Left lung (tissue), 10 donors: ENCODE results near the gene CDH1. TPM values are rescaled to one million over a fixed set of nuclear protein-coding genes. Genes with fewer than 3 reads are reported as not detected.
"Not testable (repeated sequence)": the region's sequence is repeated elsewhere in the genome, so short reads cannot be mapped to it uniquely, and the experiment has no call there.

Experiments used
- ATAC-seq: fragments of 200-7000 bp; cut with Tn5 transposase; one replicate; pipeline ENCODE4 v1.9.1; 2020; ENCODE audit warnings: moderate library complexity
- DNase-seq, 4 donors: peaks; one replicate each; pipeline ENCODE4 v3.0.0-alpha.2; 2013 to 2020
- H3K27ac ChIP-seq, 2 donors: fragments of 200-600 bp; sonication (generic) in 1 of 2; one replicate each; pipeline versions ENCODE4 v1.5.0 to v1.8.0; 2020 to 2021
- H3K27me3 ChIP-seq, 2 donors: fragments of 200-600 bp; sonication (generic) in 1 of 2; one replicate each; pipeline versions ENCODE4 v1.5.0 to v1.8.0; 2020 to 2021
- H3K36me3 ChIP-seq, 2 donors: fragments of 200-600 bp; sonication (generic) in 1 of 2; one replicate each; pipeline versions ENCODE4 v1.5.0 to v1.8.0; 2020 to 2021
- H3K4me1 ChIP-seq, 2 donors: fragments of 200-600 bp; one replicate each; pipeline ENCODE4 v1.8.0; 2021
- H3K4me3 ChIP-seq, 2 donors: fragments of 200-600 bp; sonication (generic) in 1 of 2; one replicate each; pipeline versions ENCODE4 v1.5.0 to v1.8.0; 2020 to 2021; ENCODE audit warnings: mild to moderate bottlenecking in 1 of 2
- H3K9me3 ChIP-seq, 2 donors: fragments of 200-600 bp; sonication (generic) in 1 of 2; one replicate each; pipeline versions ENCODE4 v1.5.0 to v1.8.0; 2020 to 2021
- intact Hi-C, 2 donors: fragments of 100-400 bp; cut with DNase I; formaldehyde crosslinking; loops; one replicate each; pipeline versions ENCODE4 v1.11.2 to v1.14.2; 2022
- polyA plus RNA-seq, 6 donors: library from polyadenylated mRNA; unstranded; fragments of 120-200 nt; gene quantifications; one replicate each; pipeline ENCODE4 v1.2.1, GENCODE V29; 2013; ENCODE audit not compliant: insufficient read length in 6 of 6
- total RNA-seq, 2 donors: library from RNA; stranded (reverse); fragmentation: NEBNext Ultra II Directional; extraction: Animal tissue kit (Norgen Biotek cat#: 25700); gene quantifications; one replicate each; pipeline ENCODE4 v1.2.1, GENCODE V29; 2021
- TF ChIP-seq, protein P1 (sequence below), 2 donors: fragments of 200-600 bp; sonication (generic) in 1 of 2; IDR thresholded peaks; one replicate each; pipeline versions ENCODE4 v1.5.0 to v1.8.0; 2021; ENCODE audit warnings: antibody characterized with exemption in 2 of 2
- donor health status: DM: no; HTN: yes; CAD: no.
- donor health status: DM: no; HTN: no; CAD: no.

The CDH1 gene
- total and polyA plus RNA-seq, 8 donors, result 123 to 292 (median 164) TPM

DNA sequence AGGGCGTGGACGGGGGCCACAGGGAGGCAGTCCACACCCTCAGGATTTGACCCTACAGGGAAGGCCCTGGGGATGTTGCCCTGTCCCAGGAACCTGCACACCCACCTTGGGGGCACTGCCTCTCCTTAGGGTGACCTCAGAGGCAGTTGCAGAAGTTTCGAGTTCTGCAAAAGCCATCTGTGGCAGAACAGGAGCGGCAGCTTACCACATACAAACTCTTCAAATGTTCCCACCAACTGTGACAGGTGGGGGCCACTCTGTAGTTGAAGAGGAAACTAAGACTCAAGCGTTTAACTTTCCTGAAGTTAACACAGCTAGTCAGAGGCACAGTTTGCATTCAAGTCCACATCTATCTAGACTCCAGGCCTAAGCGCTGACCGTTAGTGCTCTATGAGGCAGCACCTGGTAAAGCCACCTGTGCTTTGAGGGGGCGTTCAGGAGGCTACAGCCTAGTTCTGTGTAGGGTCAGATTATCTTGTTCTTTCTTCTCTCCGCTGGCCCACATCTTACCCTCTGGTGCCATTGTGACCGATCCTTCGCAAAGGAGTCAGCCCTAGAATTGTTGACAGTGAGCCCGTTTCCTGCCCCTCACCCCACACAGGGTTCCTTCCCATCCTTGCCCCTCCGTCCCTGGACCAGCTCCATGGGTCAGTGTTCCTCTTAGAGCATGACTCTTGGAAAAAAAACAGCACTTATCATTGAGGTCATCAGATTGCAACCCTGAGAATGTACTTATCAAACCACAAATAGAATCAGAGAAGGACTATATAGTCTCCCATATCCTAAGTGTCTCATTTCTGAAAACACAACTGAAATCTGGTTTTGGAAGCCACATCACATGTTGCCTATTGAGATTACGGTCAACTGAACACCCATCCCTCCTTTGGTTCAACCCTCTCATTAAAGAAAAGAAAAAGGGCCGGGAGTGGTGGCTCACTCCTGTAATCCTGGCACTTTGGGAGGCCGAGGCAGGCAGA is 45.4 kb downstream of the CDH1 start:
- TF ChIP-seq, protein P1, sequence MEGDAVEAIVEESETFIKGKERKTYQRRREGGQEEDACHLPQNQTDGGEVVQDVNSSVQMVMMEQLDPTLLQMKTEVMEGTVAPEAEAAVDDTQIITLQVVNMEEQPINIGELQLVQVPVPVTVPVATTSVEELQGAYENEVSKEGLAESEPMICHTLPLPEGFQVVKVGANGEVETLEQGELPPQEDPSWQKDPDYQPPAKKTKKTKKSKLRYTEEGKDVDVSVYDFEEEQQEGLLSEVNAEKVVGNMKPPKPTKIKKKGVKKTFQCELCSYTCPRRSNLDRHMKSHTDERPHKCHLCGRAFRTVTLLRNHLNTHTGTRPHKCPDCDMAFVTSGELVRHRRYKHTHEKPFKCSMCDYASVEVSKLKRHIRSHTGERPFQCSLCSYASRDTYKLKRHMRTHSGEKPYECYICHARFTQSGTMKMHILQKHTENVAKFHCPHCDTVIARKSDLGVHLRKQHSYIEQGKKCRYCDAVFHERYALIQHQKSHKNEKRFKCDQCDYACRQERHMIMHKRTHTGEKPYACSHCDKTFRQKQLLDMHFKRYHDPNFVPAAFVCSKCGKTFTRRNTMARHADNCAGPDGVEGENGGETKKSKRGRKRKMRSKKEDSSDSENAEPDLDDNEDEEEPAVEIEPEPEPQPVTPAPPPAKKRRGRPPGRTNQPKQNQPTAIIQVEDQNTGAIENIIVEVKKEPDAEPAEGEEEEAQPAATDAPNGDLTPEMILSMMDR (IDR thresholded peaks at IDR 0.05), result no peak
- ATAC-seq (peak; percentile 16), DNase-seq (no peak)
- H3K27me3 ChIP-seq, result no peaks in the 10 kb centered on the region
- H3K36me3 ChIP-seq, result no peaks in the 10 kb centered on the region
- intact Hi-C loops, result no loop called here
- no peak overlapping the region for H3K4me3 ChIP-seq
- no peak overlapping the region for H3K27ac ChIP-seq
- H3K9me3 ChIP-seq, result no peaks in the 10 kb centered on the region
- H3K4me1 ChIP-seq, result peaks cover 3 to 26% of the 10 kb centered on the region in 2 donors

DNA sequence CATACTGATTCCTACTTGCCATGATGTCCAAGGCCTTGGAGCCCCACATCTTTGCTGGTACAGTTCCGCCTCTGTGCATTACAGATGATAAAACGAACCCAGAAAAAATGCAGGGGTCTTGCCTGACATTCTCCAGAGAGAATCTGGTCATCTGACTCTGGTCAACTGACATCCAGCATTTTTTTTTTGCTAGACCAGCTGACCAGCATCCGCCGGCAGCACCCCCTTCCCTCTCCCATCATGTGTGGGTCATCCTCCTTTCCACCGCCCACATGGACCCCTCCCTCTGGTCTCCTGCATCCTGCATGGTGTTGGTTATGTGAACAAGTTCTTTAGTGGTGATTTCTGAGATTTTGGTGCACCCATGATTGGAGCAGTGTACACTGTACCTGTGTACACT is 47.1 kb downstream of the CDH1 start:
- H3K27ac ChIP-seq, result no peak overlapping the region
- H3K36me3 ChIP-seq, result no peaks in the 10 kb centered on the region
- no peak overlapping the region for H3K4me3 ChIP-seq
- no peaks in the 10 kb centered on the region for H3K27me3 ChIP-seq
- intact Hi-C loops, result no loop called here
- ATAC-seq (no peak), DNase-seq (no peak)
- TF ChIP-seq, protein P1 (IDR thresholded peaks at IDR 0.05), result no peak
- H3K4me1 ChIP-seq, result peaks cover 2 to 23% of the 10 kb centered on the region in 2 donors
- no peaks in the 10 kb centered on the region for H3K9me3 ChIP-seq

DNA sequence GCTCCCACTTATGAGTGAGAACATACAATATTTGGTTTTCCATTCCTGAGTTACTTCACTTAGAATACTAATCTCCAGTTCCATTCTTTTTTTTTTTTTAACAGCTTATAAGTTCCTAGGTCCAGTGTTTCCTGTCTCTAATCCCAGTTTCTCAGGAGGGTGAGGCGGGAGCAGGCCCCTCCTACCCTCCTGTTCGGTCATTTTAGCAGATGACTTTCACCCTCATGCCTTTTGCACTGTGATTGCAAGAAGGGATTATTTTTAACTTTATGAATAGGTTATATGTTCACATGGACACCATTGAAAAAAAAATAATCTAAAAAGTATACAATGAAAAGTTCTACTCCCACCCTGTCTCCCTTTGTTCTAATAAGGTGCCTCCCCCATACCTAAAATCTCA is 47.6 kb downstream of the CDH1 start:
- intact Hi-C loops, result no loop called here
- Histone ChIP-seq H3K4me3 (no peak overlapping the region), H3K4me1 (peaks cover 0 to 28% of the 10 kb centered on the region in 2 donors), H3K27me3 (no peaks in the 10 kb centered on the region), H3K36me3 (no peaks in the 10 kb centered on the region), H3K27ac (no peak overlapping the region), H3K9me3 (no peaks in the 10 kb centered on the region)
- no peak for ATAC-seq
- TF ChIP-seq, protein P1 (IDR thresholded peaks at IDR 0.05), result no peak
- DNase-seq, result no peak

DNA sequence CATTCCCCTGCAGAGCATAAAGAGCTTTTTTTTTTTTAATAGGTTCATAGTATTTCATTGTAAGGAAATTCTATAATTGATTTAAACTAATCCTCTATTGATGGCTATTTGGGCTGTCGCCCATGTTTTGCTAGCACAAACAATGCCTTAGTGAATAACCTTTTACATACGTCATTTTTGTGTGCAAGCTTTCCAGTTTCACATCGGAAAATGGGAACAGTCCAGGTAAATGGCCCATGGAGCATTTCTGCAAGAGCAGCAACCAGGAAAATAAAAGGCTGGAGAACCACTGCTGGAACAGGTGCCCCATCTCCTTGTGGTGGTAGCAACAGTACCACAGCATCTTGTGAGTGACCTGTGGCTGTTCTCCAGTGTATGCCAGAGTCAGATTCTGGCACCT is 48.6 kb downstream of the CDH1 start:
- ATAC-seq (no peak), DNase-seq (no peak)
- Histone ChIP-seq H3K4me3 (no peak overlapping the region), H3K27ac (no peak overlapping the region), H3K9me3 (no peaks in the 10 kb centered on the region), H3K27me3 (no peaks in the 10 kb centered on the region), H3K36me3 (no peaks in the 10 kb centered on the region), H3K4me1 (peaks cover 5 to 38% of the 10 kb centered on the region in 2 donors)
- intact Hi-C loops, result no loop called here
- TF ChIP-seq, protein P1 (IDR thresholded peaks at IDR 0.05), result no peak

DNA sequence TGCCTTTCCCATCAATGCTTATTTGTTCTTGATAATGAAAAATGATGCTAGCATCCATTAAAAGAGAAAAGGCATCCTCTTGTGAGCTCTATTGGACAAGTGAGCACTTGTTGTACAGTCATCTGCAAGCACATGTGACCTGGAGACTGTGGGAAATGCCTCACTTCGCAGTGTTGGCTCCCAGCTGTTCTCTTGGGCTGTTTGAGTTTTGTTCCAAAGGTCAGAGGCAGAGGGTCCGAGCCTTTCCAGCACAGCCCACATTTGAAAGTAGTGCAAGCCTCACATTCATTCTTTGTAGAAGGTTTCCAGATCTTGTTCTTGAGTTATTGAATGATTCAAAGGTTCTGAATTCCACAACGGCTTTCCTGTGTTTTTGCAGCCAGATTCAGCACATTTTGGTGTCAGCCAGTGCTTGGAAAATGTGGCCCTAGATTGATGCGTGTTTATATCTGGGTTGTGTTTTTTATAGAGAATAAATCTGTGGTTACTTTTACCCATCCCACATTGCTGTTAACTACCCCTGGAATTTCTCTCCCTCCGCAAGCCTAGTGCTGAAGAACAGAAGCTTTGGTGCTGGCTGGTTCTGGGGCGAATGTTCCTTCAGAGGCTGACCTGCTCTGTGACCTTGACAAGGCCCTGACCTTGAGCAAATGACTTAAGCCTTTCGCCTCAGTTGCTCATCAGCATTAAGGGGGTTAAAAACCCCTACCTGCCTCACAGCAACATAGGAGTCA is 49.8 kb downstream of the CDH1 start:
- ATAC-seq, result peak; percentile 13

DNA sequence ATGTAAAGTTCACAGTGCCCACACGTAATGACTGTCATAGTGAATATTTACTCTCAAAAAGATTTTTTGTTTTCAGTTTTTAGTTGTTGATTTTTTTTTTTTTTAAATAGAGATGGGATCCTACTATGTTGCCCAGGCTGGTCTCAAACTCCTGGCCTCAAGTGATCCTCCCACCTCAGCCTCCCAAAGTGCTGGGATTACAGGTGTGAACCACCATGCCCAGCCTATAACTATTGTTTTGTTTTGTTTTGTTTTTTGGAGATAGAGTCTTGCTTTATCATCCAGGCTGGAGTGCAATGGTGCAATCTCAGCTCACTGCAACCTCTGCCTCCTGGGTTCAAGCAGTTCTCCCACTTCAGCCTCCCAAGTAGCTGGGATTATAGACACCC is 50.3 kb downstream of the CDH1 start:
- H3K9me3 ChIP-seq, ATAC-seq, H3K4me3 ChIP-seq, H3K27ac ChIP-seq, DNase-seq, H3K36me3 ChIP-seq, H3K27me3 ChIP-seq, intact Hi-C loops: not testable (repeated sequence)
- peaks cover 8 to 37% of the 10 kb centered on the region in 2 donors for H3K4me1 ChIP-seq

More for the DNA sequence above, 49.8 kb downstream of the CDH1 start:
- no peaks in the 10 kb centered on the region for H3K36me3 ChIP-seq
- H3K27me3 ChIP-seq, result no peaks in the 10 kb centered on the region
- no peak for DNase-seq
- no peak overlapping the region for H3K4me3 ChIP-seq
- no peak overlapping the region for H3K27ac ChIP-seq
- TF ChIP-seq, protein P1 (IDR thresholded peaks at IDR 0.05), result no peak
- intact Hi-C loops, result no loop called here
- no peaks in the 10 kb centered on the region for H3K9me3 ChIP-seq
- H3K4me1 ChIP-seq, result peaks cover 8 to 40% of the 10 kb centered on the region in 2 donors
